Measurements from ENCODE around the gene CROT.
A peak's percentile ranks its signal among the peaks of the same experiment; 100 is the strongest.

The CROT gene

GRCh38 chr7:87416682-87417587, 71.5 kb downstream of the CROT start:
- peak; percentile 60 for DNase-seq

- DNase-seq: no peak
Measured at GRCh38 chr7:87420173-87420572, 74.7 kb downstream of the CROT start.

DNA sequence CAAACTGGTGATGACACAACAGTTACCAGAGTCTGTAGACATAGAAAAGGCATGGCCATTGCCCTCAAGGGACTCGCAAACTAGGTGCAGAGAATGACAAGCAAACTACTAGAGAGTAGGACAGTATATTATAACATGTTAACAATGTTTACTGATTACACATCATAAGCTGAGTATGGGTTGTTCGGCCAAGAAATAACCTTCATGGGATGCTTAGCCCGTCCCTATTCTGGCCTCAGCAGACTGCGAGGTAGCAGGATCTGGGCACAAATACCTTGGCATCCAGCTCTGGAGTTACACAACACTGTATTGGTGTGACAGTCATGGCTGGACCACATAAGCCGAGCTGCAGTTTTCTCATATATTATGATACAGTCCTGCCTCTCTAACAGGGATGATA, 78.6 kb downstream of the CROT start:
- DNase-seq: no peak

GRCh38 chr7:87426160-87426559, 80.7 kb downstream of the CROT start:
- DNase-seq: no peak

GRCh38 chr7:87427288-87427687, 81.8 kb downstream of the CROT start:
- no peak for DNase-seq

DNA sequence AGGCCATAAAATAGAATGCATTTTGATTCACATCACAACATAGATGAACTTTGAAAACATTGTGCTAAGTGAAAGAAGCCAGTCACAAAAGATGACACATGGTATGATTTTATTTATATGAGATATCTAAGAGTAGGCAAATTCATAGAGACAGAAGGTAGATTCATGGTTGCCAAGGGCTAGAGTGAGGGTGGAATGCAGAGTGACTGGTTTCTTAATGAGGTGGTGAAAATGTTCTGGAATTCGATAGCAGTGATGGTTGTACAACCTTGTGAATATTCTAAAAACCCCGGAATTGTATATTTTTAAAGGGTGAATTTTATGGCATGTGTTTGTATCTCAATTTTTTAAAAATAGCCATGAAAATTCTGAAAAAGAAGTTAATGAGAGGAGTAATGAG, 87.1 kb downstream of the CROT start:
- DNase-seq: no peak

GRCh38 chr7:87435546-87435945, 90.1 kb downstream of the CROT start:
- no peak for DNase-seq

DNA sequence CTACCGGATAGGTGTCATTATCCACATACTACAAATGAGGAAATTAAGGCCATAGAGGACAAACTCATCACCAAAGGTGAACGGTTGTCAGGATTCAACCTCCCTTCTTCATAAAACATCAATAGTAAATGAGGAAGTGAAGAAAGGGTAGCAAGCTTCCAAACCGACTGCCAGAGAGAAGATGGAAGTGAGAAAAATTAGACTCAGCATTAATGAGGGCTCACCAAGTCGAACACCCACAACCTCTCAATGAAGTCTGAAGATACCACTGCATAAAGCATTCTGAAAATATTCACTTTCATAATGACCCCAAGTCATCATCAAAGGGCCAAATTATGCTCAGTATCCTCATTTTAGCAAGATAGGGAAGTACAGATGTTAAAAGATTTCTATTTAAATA, 100.4 kb downstream of the CROT start:
- DNase-seq: no peak

DNA sequence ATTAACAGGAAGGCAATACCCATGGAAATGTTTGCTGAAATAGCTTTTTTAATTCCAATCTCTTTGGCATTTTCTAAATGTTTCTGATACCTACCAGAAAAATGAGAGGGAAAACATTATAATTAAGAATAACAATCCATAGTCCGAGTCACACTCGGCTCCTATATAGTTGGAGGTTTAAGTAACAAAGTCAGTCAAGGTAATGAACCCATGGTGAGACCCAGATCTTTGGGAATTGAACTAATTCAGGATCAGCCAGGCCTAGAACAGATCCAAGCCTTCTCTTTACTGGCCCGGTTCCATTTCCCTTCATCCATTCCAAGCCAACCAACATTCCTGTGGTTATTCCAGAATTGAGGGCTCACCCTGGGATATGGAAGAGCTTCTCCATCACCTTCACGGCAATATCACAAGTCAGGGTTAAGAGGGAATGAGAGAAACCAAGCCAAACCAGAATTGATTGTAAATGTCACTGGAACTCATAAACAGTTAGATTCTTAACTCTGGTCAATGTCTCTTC, 101.7 kb downstream of the CROT start:
- no peak for DNase-seq

DNA sequence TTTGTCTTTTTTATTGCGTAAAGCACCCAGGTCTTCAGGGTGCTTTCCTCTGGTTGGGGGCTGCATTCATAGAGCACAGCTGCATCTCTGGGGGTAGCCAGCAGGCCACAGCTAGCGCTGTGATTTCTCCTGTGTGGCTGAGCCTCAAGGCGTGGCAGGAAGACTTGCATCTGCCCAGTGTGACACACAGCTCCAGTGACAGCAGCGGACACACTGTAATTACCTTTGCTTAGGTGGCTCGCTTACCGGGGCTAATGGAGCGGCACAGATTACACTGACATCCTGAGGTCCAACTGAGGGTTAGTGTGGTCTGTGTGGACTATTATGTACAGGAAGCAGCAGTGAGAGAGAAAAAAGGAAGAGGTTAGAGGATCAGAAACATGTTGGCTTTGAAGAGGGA, 102.9 kb downstream of the CROT start:
- DNase-seq: no peak
